GM19328 (cell line): ENCODE results near the gene KCNH4.
"Not testable (repeated sequence)": the region's sequence is repeated elsewhere in the genome, so short reads cannot be mapped to it uniquely, and the experiment has no call there.

Experiments
- ATAC-seq: cut with Tn5 transposase; IDR thresholded peaks from one replicate; pipeline ENCODE4 v1.9.1; 2021; ENCODE audit warnings: mild to moderate bottlenecking, moderate library complexity; ENCODE audit not compliant: unreplicated experiment

Gene KCNH4

GRCh38 chr17:42180922-42181850 lies at the start of gene KCNH4:
Gene KCNH4 (minus strand): TSS chr17:42181142. CDS start chr17:42180945, 197 bp downstream.
- ATAC-seq, result no peak

GRCh38 chr17:42230225-42230624 lies 49.3 kb upstream of the KCNH4 start:
- ATAC-seq, result no peak

- ATAC-seq, result no peak
Observed at GRCh38 chr17:42227849-42228700, 47.1 kb upstream of the KCNH4 start.

GRCh38 chr17:42225646-42226045 lies 44.7 kb upstream of the KCNH4 start:
- ATAC-seq, result no peak

- ATAC-seq, result no peak
Observed at GRCh38 chr17:42224651-42225050, 43.7 kb upstream of the KCNH4 start.

- ATAC-seq, result no peak
Observed at GRCh38 chr17:42221886-42222745, 41.2 kb upstream of the KCNH4 start.

- not testable (repeated sequence) for ATAC-seq
Observed at GRCh38 chr17:42219280-42219679, 38.3 kb upstream of the KCNH4 start.

- no peak for ATAC-seq
Observed at GRCh38 chr17:42214156-42214555, 33.2 kb upstream of the KCNH4 start.

GRCh38 chr17:42212382-42212781 lies 31.4 kb upstream of the KCNH4 start:
- no peak for ATAC-seq

GRCh38 chr17:42211921-42212341 lies 31.0 kb upstream of the KCNH4 start:
- not testable (repeated sequence) for ATAC-seq

- no peak for ATAC-seq
Observed at GRCh38 chr17:42210046-42210445, 29.1 kb upstream of the KCNH4 start.

- ATAC-seq, result not testable (repeated sequence)
Observed at GRCh38 chr17:42206153-42206612, 25.2 kb upstream of the KCNH4 start.

GRCh38 chr17:42203354-42203753 lies 22.4 kb upstream of the KCNH4 start:
- ATAC-seq, result no peak

GRCh38 chr17:42202696-42203095 lies 21.8 kb upstream of the KCNH4 start:
- ATAC-seq, result no peak

- ATAC-seq, result no peak
Observed at GRCh38 chr17:42202159-42202558, 21.2 kb upstream of the KCNH4 start.

GRCh38 chr17:42201458-42201772 lies 20.5 kb upstream of the KCNH4 start:
- ATAC-seq, result no peak

- ATAC-seq, result no peak
Observed at GRCh38 chr17:42200706-42201457, 19.9 kb upstream of the KCNH4 start.

- ATAC-seq, result no peak
Observed at GRCh38 chr17:42199416-42200011, 18.6 kb upstream of the KCNH4 start.

- ATAC-seq, result no peak
Observed at GRCh38 chr17:42198897-42199296, 18.0 kb upstream of the KCNH4 start.
